ENCODE results near the gene CNPY2. TPM values are rescaled to one million over a fixed set of nuclear protein-coding genes. Genes with fewer than 3 reads are reported as not detected.

CNPY2 gene
- polyA plus RNA-seq, 4 donors, result 95.9 to 159 (median 151) TPM

DNA sequence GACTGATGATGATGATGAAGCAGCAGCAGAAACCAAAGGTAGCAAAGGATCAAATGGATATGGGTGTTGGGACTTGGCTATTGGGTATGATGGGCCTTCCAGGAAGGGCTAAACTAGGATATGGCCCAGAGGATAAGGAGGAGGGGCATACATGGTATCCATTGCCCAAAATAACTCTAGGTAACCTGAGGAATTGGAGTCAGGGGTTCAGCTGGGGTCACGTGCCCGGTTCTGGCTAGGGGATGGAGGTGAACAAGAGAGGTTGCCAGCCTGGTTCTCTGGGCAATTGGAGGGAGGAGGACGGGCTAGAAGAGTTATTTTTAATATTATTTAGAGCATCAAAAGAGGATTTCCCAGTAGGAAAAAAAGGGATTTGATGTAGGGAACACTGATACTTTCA, 54.9 kb downstream of the CNPY2 start:
- DNase-seq (ENCODE audit: low read depth in 4 of 4, low spot score in 3 of 4), result no peak

DNA sequence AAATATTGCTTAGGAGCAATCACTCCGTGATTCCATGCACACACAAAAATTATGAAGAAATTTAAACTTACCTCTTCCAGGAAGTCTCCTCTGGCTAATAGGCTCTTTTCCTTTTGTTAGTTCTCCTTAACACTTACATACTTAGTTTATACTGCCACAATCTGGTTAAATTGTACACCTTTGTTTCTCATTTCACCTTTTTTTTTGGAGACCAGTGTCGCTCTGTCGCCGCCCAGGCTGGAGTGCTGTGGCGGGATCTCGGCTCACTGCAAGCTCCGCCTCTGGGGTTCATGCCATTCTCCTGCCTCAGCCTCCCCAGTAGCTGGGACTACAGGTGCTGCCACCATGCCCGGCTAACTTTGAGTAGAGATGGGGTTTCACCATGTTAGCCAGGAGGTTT, 55.4 kb downstream of the CNPY2 start:
- DNase-seq (ENCODE audit: low read depth in 4 of 4, low spot score in 3 of 4), result no peak

Other genes starting within 250 kb of the CNPY2 start
- gene ERBB3, start 235.8 kb downstream of the CNPY2 start, polyA plus RNA-seq (ENCODE audit: insufficient read length in 4 of 4), result 100 to 1,000 TPM in 1 of 4 donors, 10 to 100 TPM in 2, 1 to 10 TPM in 1; 6.8 to 103 (median 77.2) TPM
- gene PA2G4, start 211.4 kb downstream of the CNPY2 start, polyA plus RNA-seq (ENCODE audit: insufficient read length in 4 of 4), result 100 to 1,000 TPM; 104 to 166 (median 154) TPM
- 1,000 to 10,000 TPM; 4,554 to 5,864 (median 4,890) TPM for gene RPL41, start 199.4 kb downstream of the CNPY2 start, polyA plus RNA-seq (ENCODE audit: insufficient read length in 4 of 4)
- 1 to 10 TPM; 4.7 to 6.5 (median 5.7) TPM for gene ZC3H10, start 197.7 kb downstream of the CNPY2 start, polyA plus RNA-seq (ENCODE audit: insufficient read length in 4 of 4)
- 10 to 100 TPM; 66.2 to 79.3 (median 74.2) TPM for gene ESYT1, start 187.7 kb downstream of the CNPY2 start, polyA plus RNA-seq (ENCODE audit: insufficient read length in 4 of 4)
- gene MYL6B, start 163.4 kb downstream of the CNPY2 start, polyA plus RNA-seq (ENCODE audit: insufficient read length in 4 of 4), result 100 to 1,000 TPM; 138 to 185 (median 160) TPM
- gene MYL6, start 157.6 kb downstream of the CNPY2 start, polyA plus RNA-seq (ENCODE audit: insufficient read length in 4 of 4), result 1,000 to 10,000 TPM; 1,577 to 1,968 (median 1,895) TPM
- 100 to 1,000 TPM; 106 to 137 (median 129) TPM for gene SMARCC2, start 126.5 kb downstream of the CNPY2 start, polyA plus RNA-seq (ENCODE audit: insufficient read length in 4 of 4)
- 10 to 100 TPM; 42.5 to 43.6 (median 43.3) TPM for gene RNF41, start 94.1 kb downstream of the CNPY2 start, polyA plus RNA-seq (ENCODE audit: insufficient read length in 4 of 4)
- 10 to 100 TPM; 26.5 to 31.0 (median 30.3) TPM for gene NABP2, start 91.6 kb downstream of the CNPY2 start, polyA plus RNA-seq (ENCODE audit: insufficient read length in 4 of 4)
- 10 to 100 TPM in 3 of 4 donors, 1 to 10 TPM in 1; 3.0 to 63.3 (median 44.9) TPM for gene SLC39A5, start 85.9 kb downstream of the CNPY2 start, polyA plus RNA-seq (ENCODE audit: insufficient read length in 4 of 4)
- gene ANKRD52, start 57.6 kb downstream of the CNPY2 start, polyA plus RNA-seq (ENCODE audit: insufficient read length in 4 of 4), result 10 to 100 TPM; 23.8 to 42.5 (median 28.9) TPM
- gene COQ10A, start 49.0 kb downstream of the CNPY2 start, polyA plus RNA-seq (ENCODE audit: insufficient read length in 4 of 4), result 10 to 100 TPM; 11.0 to 21.2 (median 15.5) TPM
- 100 to 1,000 TPM; 114 to 224 (median 198) TPM for gene CS, start 15.7 kb downstream of the CNPY2 start, polyA plus RNA-seq (ENCODE audit: insufficient read length in 4 of 4)
- gene PAN2, start 18.0 kb upstream of the CNPY2 start, polyA plus RNA-seq (ENCODE audit: insufficient read length in 4 of 4), result 100 to 1,000 TPM in 2 of 4 donors, 10 to 100 TPM in 2; 48.7 to 116 (median 92.9) TPM
- gene IL23A, start 22.9 kb upstream of the CNPY2 start, polyA plus RNA-seq (ENCODE audit: insufficient read length in 4 of 4), result 1 to 10 TPM in 1 of 4 donors, under 1 TPM in 3; 0.57 to 1.3 (median 0.77) TPM
- gene STAT2, start 44.1 kb upstream of the CNPY2 start, polyA plus RNA-seq (ENCODE audit: insufficient read length in 4 of 4), result 100 to 1,000 TPM in 3 of 4 donors, 10 to 100 TPM in 1; 78.8 to 139 (median 105) TPM
- gene APOF, start 46.9 kb upstream of the CNPY2 start, polyA plus RNA-seq (ENCODE audit: insufficient read length in 4 of 4), result under 1 TPM in 1 of 4 donors, not detected in 3; 0.13 TPM
- 10 to 100 TPM; 22.4 to 45.4 (median 38.4) TPM for gene TIMELESS, start 133.4 kb upstream of the CNPY2 start, polyA plus RNA-seq (ENCODE audit: insufficient read length in 4 of 4)
- gene MIP, start 138.7 kb upstream of the CNPY2 start, polyA plus RNA-seq (ENCODE audit: insufficient read length in 4 of 4), result under 1 TPM in 1 of 4 donors, not detected in 3; 0.13 TPM
- gene SPRYD4, start 152.6 kb upstream of the CNPY2 start, polyA plus RNA-seq (ENCODE audit: insufficient read length in 4 of 4), result 1 to 10 TPM; 2.4 to 6.1 (median 4.2) TPM
- 1 to 10 TPM in 3 of 4 donors, under 1 TPM in 1; 0.83 to 2.2 (median 1.8) TPM for gene GLS2, start 172.2 kb upstream of the CNPY2 start, polyA plus RNA-seq (ENCODE audit: insufficient read length in 4 of 4)
- 10 to 100 TPM; 32.3 to 46.9 (median 44.2) TPM for gene RBMS2, start 205.8 kb upstream of the CNPY2 start, polyA plus RNA-seq (ENCODE audit: insufficient read length in 4 of 4)